Astrocyte of the spinal cord (primary cell): ENCODE measurements around the gene TGM6.

ENCODE experiments used
- DNase-seq: peaks from one replicate; pipeline ENCODE4 v3.0.0; 2011; ENCODE audit warnings: low read depth, low spot score
- H3K4me3 ChIP-seq: 2 replicates; pipeline ENCODE4 v1.5.1; 2011; ENCODE audit warnings: low read depth, mild to moderate bottlenecking, low read length, moderate library complexity
- in situ Hi-C: cut with HindIII; loops from 2 replicates; pipeline ENCODE4 v1.10.0; 2017; ENCODE audit warnings: low sequenced_read_pairs
- TF ChIP-seq, protein P1 (sequence below): IDR thresholded peaks from 2 replicates; pipeline ENCODE4 v1.5.1; 2012; ENCODE audit warnings: low read depth, mild to moderate bottlenecking, low read length, inconsistent platforms

Gene TGM6

DNA sequence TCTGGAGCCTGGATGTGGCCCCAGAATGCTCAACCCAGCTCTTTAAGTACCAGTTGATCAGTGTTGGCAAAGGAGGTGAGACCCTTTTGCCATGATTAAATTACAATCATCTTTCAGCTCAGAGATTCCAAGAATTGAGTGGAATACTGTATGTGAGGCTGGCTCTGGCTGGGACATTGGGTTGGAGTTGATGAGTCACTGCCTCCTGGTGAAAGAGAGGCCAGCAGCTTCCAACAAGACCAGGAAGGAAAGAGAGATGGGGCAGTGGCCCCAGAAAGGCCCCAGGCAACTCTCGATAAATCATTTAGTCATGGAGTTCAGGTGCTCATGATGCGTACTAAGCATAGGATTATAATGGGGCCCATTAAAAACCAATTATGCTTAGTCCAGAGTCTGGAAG is 2.1 kb downstream of the TGM6 start:
- in situ Hi-C loops, result no loop called here
- DNase-seq, result no peak
- TF ChIP-seq, protein P1, sequence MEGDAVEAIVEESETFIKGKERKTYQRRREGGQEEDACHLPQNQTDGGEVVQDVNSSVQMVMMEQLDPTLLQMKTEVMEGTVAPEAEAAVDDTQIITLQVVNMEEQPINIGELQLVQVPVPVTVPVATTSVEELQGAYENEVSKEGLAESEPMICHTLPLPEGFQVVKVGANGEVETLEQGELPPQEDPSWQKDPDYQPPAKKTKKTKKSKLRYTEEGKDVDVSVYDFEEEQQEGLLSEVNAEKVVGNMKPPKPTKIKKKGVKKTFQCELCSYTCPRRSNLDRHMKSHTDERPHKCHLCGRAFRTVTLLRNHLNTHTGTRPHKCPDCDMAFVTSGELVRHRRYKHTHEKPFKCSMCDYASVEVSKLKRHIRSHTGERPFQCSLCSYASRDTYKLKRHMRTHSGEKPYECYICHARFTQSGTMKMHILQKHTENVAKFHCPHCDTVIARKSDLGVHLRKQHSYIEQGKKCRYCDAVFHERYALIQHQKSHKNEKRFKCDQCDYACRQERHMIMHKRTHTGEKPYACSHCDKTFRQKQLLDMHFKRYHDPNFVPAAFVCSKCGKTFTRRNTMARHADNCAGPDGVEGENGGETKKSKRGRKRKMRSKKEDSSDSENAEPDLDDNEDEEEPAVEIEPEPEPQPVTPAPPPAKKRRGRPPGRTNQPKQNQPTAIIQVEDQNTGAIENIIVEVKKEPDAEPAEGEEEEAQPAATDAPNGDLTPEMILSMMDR, result no peak
- no peak overlapping the region for H3K4me3 ChIP-seq

DNA sequence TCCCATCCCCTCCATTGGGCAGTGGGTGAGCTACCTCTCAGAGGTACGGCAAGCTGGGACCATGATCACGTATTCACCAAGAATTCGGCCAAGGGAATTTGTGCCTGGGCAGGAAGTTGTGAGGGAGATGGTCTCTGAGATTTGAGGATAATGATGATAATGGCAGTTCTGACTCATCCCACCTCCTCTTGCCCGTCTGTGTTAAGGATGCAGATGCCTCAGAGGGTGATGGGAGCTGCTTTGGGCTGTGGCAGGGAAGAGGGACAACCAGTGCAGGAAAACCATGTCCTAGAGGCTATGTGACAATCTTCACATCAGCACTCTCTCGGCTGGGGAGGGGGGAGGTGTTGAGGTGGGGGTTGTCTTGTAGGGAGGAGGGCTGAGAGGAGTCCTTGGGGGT is 4.3 kb downstream of the TGM6 start:
- H3K4me3 ChIP-seq, result no peak overlapping the region
- no peak for DNase-seq
- in situ Hi-C loops, result no loop called here
- TF ChIP-seq, protein P1, result no peak

DNA sequence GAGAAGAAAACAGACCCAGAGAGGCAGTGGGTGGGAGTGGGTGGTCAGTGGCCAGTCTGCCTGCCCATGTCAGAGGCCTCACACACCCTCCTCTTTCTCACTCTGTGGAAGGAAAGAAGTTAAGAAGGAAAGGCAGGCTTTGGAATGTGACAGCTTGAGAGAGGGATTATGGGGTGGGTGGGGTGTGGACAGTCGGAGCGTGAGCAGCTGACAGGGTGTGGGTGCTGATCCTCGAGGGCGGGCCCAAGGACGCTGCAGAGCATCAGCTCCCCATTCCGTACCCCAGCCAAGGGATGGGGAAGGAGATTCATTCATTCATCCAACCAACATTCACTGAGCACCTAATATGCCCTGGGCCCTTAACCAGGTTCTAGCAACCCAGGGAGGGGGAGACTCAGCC is 4.8 kb downstream of the TGM6 start:
- no peak for DNase-seq
- in situ Hi-C loops, result no loop called here
- no peak overlapping the region for H3K4me3 ChIP-seq
- TF ChIP-seq, protein P1, result no peak

DNA sequence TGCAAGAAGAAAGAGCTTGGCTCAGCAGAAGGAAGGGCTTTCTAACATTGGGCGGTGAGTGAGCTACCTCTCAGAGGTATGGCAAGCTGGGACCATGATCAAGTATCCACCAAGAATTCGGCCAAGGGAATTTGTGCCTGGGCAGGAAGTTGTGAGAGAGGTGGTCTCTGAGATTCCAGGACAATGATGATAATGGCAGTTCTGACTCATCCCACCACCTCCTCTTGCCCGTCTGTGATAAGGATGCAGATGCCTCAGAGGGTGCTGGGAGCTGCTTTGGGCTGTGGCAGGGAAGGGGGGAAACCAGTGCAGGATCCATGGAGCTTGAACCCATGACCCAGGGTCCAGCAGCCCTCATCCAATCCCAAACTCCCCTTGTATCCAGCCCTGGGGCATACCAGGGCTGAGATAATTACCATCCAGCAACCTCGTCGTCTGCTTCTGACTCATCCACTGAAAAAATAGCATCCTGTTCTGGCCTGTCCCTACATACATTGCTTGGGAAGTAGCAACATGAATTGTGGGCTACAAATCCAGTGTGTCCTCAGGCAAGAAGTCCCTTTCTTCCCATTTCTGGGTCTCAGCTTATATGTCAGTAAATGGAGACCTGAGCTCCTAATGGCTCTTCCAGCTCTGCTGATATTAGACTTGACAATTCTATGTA is 5.9 kb downstream of the TGM6 start:
- peak; percentile 29 for DNase-seq
- TF ChIP-seq, protein P1, result no peak

DNA sequence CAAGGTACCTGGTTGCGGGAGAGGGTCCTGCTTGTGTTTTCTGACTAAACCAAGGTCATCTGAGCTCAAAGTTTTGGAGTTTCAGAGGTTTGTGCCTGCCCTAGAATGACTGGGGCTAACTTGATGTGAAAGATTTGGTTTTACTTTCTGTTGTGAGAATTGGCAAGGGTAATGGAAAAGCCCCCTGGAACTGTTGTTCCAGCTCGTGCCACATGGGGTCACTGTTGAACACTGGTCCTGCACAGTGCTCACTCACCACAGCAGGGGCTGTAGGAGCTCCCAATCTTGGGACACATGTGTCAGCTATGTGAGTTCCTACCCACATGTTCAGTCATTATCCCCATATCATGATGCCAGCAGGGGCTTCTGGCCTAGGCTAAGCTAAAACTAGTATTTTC is 6.5 kb downstream of the TGM6 start:
- in situ Hi-C loops, result no loop called here
- peak; percentile 33 for DNase-seq
- no peak overlapping the region for H3K4me3 ChIP-seq
- TF ChIP-seq, protein P1, result peak; percentile 52

More for the DNA sequence above, 5.9 kb downstream of the TGM6 start:
- H3K4me3 ChIP-seq, result no peak overlapping the region
- in situ Hi-C loops, result no loop called here

DNA sequence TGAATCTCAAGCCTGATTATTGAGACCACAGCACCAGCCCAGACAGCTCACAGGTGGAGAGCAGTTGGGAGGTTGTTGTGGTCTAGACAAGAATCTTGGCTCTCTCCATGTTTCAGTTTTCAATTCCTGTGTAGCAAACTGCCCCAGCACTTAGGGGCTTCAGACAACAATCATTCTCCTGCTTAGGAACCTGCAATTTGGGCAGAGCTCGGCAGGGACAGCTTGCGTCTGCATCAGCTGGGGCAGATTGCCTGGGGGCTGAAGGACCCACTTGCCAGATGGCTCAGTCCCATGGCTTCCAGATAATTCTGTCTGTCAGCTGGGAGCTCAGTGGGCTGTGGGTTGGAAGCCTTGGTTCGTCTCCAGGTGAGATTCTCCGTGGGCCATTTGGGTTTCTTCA is 6.9 kb downstream of the TGM6 start:
- in situ Hi-C loops, result no loop called here

More for the DNA sequence above, 6.9 kb downstream of the TGM6 start:
- DNase-seq, result no peak
- H3K4me3 ChIP-seq, result no peak overlapping the region
- TF ChIP-seq, protein P1, result no peak
